Activated naive CD8-positive, alpha-beta T cell (primary cell): Measurements from ENCODE around the gene RBBP8NL.

Experiments
- H3K27ac Mint-ChIP-seq: one replicate; pipeline ENCODE4 v1.8.0; 2021; ENCODE audit warnings: mixed read lengths
- H3K27me3 Mint-ChIP-seq: one replicate; pipeline ENCODE4 v1.8.0; 2021; ENCODE audit warnings: mixed read lengths
- H3K36me3 Mint-ChIP-seq: one replicate; pipeline ENCODE4 v1.8.0; 2021; ENCODE audit warnings: mixed read lengths
- H3K4me1 Mint-ChIP-seq: one replicate; pipeline ENCODE4 v1.8.0; 2021; ENCODE audit warnings: low read depth, mixed read lengths
- H3K4me3 Mint-ChIP-seq: one replicate; pipeline ENCODE4 v1.8.0; 2021; ENCODE audit warnings: mild to moderate bottlenecking, mixed read lengths
- H3K9me3 Mint-ChIP-seq: one replicate; pipeline ENCODE4 v1.8.0; 2021; ENCODE audit warnings: low read depth, mixed read lengths

Gene RBBP8NL

DNA sequence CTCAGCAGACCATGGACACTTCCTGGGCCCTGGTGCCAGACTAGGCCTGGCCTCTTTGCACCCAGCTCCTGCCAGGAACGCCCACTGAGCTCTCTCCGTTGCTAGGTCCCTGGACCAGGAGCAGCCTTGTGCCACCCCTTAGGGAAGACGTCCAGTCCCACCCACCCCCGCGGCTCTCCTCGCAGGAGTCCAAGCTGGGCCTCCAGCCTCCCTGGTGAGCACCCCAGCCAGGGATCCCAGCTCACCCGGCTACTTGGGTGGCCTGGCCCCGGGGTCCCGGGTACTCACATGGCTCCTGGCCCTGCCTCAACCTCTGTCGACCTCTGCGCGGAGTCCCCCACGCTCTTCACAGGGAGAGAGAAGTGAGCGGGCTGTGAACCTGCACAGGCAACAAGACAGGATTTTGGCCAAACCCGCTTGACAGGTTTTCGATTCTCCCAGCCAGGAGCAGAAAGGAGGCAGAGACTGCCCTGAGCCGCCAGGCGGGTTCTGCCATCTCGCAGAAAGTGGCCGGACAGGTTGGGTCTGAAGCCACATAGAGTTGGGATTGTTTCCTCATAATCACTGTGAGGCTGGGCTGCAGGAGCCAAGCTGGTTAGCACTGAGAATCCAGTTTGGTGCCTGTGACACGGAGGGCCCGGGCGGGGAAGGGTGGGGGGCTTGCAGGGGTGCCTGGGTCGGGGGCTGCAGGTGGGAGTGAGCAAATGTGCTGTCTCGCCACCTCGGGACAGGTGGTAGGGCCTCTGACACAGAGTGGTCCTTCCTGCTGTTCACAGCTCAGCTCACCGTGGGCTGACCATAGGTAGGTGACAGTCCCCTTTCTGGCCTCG is at the start of gene RBBP8NL:
RBBP8NL (minus strand) TSS at position 368 of the 830 bp plus-strand sequence. CDS start 7,892 bp downstream, outside the sequence.
- H3K27ac Mint-ChIP-seq = no peak within 1 kb of the TSS
- H3K4me1 Mint-ChIP-seq = no peaks in the 10 kb centered on the region
- H3K4me3 Mint-ChIP-seq = no peak within 1 kb of the TSS
- peaks cover 6% of the 10 kb centered on the region for H3K27me3 Mint-ChIP-seq
- H3K9me3 Mint-ChIP-seq = no peaks in the 10 kb centered on the region
- H3K36me3 Mint-ChIP-seq = no peaks in the 10 kb centered on the region

GRCh38 chr20:62476056-62476838 is 48.9 kb upstream of the RBBP8NL start:
- peaks cover 19% of the 10 kb centered on the region for H3K27me3 Mint-ChIP-seq
- no peaks in the 10 kb centered on the region for H3K36me3 Mint-ChIP-seq

GRCh38 chr20:62475772-62476055 is 48.4 kb upstream of the RBBP8NL start, which contains the start of gene GATA5:
TSS of gene GATA5 (minus strand) at chr20:62475995. CDS start at chr20:62475521, 474 bp downstream.
- Mint-ChIP-seq H3K4me3 (peak within 1 kb of the TSS; percentile 62), H3K9me3 (no peaks in the 10 kb centered on the region), H3K4me1 (peaks cover 2% of the 10 kb centered on the region), H3K27ac (no peak within 1 kb of the TSS), H3K27me3 (peaks cover 19% of the 10 kb centered on the region), H3K36me3 (no peaks in the 10 kb centered on the region)

More at GRCh38 chr20:62476056-62476838, 48.9 kb upstream of the RBBP8NL start:
- no peak overlapping the region for H3K4me3 Mint-ChIP-seq
- H3K4me1 Mint-ChIP-seq = peaks cover 2% of the 10 kb centered on the region
- no peaks in the 10 kb centered on the region for H3K9me3 Mint-ChIP-seq
- H3K27ac Mint-ChIP-seq = no peak overlapping the region

- Mint-ChIP-seq H3K27me3 (peaks cover 20% of the 10 kb centered on the region), H3K27ac (no peak overlapping the region), H3K9me3 (no peaks in the 10 kb centered on the region), H3K36me3 (no peaks in the 10 kb centered on the region), H3K4me3 (no peak overlapping the region), H3K4me1 (peaks cover 2% of the 10 kb centered on the region)
Measured at GRCh38 chr20:62475027-62475771, 47.9 kb upstream of the RBBP8NL start.

DNA sequence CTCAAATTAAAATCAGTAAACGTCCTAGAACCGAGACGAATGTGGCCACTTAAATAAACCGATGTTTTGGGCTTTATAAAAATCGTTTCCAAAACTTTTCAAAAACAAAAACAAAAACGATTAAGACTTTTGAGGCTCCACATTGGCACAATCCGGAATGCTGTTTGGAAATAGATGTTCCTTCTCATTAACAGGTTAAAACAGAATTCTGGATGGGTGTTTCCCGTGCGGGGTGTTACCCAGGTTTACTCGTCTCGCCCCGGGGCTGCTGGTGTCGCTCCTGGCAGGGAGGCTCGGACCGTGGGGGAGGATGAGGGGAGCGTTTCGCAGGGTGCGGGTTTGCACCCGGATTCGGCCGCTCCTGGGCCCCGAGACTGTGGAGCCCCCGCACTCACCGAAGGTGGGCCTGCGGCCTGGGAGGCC is 47.3 kb upstream of the RBBP8NL start:
- H3K9me3 Mint-ChIP-seq = no peaks in the 10 kb centered on the region
- H3K4me1 Mint-ChIP-seq = peaks cover 2% of the 10 kb centered on the region
- H3K36me3 Mint-ChIP-seq = no peaks in the 10 kb centered on the region
- peaks cover 22% of the 10 kb centered on the region for H3K27me3 Mint-ChIP-seq
- H3K27ac Mint-ChIP-seq = no peak overlapping the region
- no peak overlapping the region for H3K4me3 Mint-ChIP-seq

- Mint-ChIP-seq H3K9me3 (no peaks in the 10 kb centered on the region), H3K27me3 (peaks cover 16% of the 10 kb centered on the region), H3K4me1 (peaks cover 2% of the 10 kb centered on the region), H3K36me3 (no peaks in the 10 kb centered on the region), H3K4me3 (no peak overlapping the region), H3K27ac (no peak overlapping the region)
Measured at GRCh38 chr20:62473717-62474603, 46.6 kb upstream of the RBBP8NL start.

- Mint-ChIP-seq H3K36me3 (no peaks in the 10 kb centered on the region), H3K4me3 (no peak overlapping the region), H3K9me3 (no peaks in the 10 kb centered on the region), H3K27ac (no peak overlapping the region), H3K4me1 (peaks cover 2% of the 10 kb centered on the region), H3K27me3 (peaks cover 12% of the 10 kb centered on the region)
Measured at GRCh38 chr20:62472941-62473585, 45.7 kb upstream of the RBBP8NL start.

DNA sequence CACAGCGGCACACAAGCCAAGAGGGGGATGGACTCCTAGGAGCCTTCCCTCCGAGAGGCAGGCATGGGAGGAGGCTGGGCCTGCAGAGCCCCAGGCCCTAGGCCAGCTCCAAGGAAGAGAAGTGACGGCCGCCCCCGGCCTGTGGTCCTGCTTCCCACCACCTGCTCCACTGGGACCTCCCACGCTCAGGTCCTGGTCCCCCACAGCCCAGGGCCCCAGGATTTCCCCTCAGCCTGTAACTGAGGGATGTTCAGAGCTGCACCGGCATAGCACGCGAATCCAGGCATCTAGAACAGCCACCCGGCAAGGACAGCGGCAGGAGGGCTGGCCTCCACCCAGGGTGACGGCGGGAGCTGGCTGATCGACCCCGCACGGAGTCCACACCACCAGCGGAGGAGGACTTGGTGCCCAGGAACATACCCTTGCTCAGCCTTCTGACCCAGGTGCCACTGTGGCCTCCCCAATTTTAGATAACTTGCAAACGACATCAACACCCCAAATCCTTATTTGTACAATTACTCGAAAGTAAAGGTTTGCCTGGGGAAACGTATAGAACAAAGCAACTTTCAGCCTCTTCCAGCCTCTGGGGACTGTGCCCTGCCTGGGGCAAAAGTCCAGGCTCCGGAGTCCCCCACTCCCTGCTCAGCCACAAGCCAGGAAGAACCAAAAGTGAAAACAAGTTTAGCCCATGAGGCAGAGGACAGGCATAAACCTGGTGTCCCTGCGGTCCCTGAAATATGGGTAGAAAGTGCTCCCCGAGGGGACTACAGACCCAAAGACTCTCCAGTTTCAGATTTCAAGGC is 45.0 kb upstream of the RBBP8NL start:
- Mint-ChIP-seq H3K4me1 (peaks cover 2% of the 10 kb centered on the region), H3K27ac (no peak overlapping the region), H3K4me3 (no peak overlapping the region), H3K36me3 (no peaks in the 10 kb centered on the region), H3K9me3 (no peaks in the 10 kb centered on the region), H3K27me3 (peaks cover 12% of the 10 kb centered on the region)

DNA sequence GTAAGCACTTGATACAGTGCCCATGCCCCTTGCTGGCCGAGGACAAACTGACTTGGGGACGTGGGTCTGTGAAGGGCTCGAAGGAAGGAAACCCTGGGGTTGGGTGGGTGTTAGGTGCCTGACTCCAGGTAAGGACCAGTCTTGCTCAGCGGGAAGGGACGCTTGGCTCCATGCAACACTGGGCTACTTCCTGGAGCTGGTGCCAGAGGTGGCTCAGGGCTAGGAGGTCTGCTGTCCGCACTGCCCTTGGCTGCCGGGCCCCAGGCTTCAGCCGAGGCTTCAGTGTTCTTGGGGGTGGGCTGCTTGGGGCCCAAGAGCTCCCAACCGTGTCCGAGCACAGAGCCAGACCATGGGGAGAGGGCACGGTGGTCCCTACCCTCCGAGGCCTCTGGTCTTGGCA is 43.1 kb upstream of the RBBP8NL start:
- Mint-ChIP-seq H3K27me3 (peaks cover 12% of the 10 kb centered on the region), H3K27ac (no peak overlapping the region), H3K4me3 (no peak overlapping the region), H3K9me3 (no peaks in the 10 kb centered on the region), H3K36me3 (no peaks in the 10 kb centered on the region), H3K4me1 (peaks cover 2% of the 10 kb centered on the region)

DNA sequence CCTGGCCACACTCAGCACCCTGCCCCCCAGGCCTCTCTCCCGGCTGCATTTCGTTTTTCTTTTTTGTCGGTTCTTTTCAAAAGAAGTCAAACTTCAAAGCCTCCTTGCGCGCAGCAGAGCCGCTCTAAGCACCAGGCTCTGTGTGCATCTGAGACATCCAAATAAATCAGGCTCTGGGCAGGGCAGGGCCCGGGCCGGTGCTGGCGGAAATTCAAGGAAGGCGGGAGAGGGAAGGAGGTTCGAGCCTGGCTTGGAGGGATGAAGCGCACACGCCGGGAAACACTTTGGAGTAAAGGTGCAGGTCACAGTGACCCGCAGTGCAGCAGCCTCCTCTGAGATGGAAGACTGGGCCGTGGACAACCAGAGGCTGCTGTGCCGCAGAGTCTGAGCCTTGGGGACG is 42.7 kb upstream of the RBBP8NL start:
- Mint-ChIP-seq H3K36me3 (no peaks in the 10 kb centered on the region), H3K27me3 (peaks cover 12% of the 10 kb centered on the region), H3K4me1 (peaks cover 2% of the 10 kb centered on the region), H3K4me3 (no peak overlapping the region), H3K9me3 (no peaks in the 10 kb centered on the region), H3K27ac (no peak overlapping the region)

GRCh38 chr20:62469352-62469751 is 42.0 kb upstream of the RBBP8NL start:
- no peaks in the 10 kb centered on the region for H3K4me1 Mint-ChIP-seq
- no peak overlapping the region for H3K4me3 Mint-ChIP-seq
- no peak overlapping the region for H3K27ac Mint-ChIP-seq
- peaks cover 11% of the 10 kb centered on the region for H3K27me3 Mint-ChIP-seq
- no peaks in the 10 kb centered on the region for H3K36me3 Mint-ChIP-seq
- H3K9me3 Mint-ChIP-seq = no peaks in the 10 kb centered on the region

DNA sequence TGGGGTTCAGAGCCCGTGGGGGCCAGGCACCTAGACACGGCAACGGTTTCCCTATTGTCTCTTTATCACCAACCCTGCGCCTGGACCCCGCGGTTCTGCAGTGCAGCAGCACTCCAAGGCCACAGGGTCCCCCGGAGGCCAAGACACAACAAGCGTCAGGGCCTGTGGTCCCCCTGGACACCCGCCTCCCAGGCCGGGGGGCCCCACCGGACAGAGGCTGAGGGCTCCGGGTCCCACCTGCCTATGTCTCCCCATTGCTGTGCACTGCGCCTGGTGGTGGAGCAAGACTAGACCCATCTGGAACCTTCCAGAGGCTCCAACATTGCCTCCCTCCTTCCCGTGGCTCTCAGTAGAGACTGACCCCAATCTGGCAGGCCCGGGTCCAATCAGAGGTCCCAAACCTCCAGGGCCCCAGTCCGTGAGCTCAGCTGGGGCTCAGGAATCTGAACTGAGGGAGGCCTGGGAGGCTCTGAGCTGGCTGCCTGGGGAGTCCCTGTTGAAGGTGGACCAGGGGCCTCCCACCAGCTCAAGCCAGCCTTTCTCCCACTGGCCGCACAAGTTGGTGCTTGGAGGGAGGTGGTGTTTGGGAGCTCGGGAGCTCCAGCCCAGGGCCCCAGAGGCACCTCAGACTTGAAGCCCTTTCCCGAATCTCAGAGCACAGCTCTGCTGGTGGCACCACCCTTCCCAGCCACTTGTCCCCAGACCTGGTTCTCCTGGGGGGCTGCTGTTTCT is 39.6 kb upstream of the RBBP8NL start:
- no peaks in the 10 kb centered on the region for H3K36me3 Mint-ChIP-seq
- H3K27ac Mint-ChIP-seq = no peak overlapping the region
- H3K4me3 Mint-ChIP-seq = no peak overlapping the region
- peaks cover 6% of the 10 kb centered on the region for H3K27me3 Mint-ChIP-seq
- no peaks in the 10 kb centered on the region for H3K4me1 Mint-ChIP-seq
- no peaks in the 10 kb centered on the region for H3K9me3 Mint-ChIP-seq
